GM13976 (cell line): Measurements from ENCODE around the gene URB1.
"Not testable (repeated sequence)": the region's sequence is repeated elsewhere in the genome, so short reads cannot be mapped to it uniquely, and the experiment has no call there.

Experiments used
- DNase-seq: peaks from one replicate; pipeline ENCODE4 v3.0.0; 2012; ENCODE audit warnings: low spot score
- in situ Hi-C: fragments of 300-500 bp; cut with MboI; formaldehyde crosslinking; loops from one replicate; pipeline ENCODE4 v1.12.0; 2022; ENCODE audit warnings: low sequenced_read_pairs, mixed read lengths, inconsistent platforms; ENCODE audit not compliant: unreplicated experiment
- TF ChIP-seq, protein P1 (sequence below): IDR thresholded peaks from 2 replicates; pipeline ENCODE4 v1.5.1; 2012; ENCODE audit warnings: borderline replicate concordance, mild to moderate bottlenecking; ENCODE audit not compliant: insufficient read depth; ENCODE audit errors: extremely low read depth, missing control alignments, control extremely low read depth

The URB1 gene

GRCh38 chr21:32372755-32373154, 20.1 kb downstream of the URB1 start:
- no peak for DNase-seq

GRCh38 chr21:32371913-32372314, 20.9 kb downstream of the URB1 start:
- TF ChIP-seq, protein P1, sequence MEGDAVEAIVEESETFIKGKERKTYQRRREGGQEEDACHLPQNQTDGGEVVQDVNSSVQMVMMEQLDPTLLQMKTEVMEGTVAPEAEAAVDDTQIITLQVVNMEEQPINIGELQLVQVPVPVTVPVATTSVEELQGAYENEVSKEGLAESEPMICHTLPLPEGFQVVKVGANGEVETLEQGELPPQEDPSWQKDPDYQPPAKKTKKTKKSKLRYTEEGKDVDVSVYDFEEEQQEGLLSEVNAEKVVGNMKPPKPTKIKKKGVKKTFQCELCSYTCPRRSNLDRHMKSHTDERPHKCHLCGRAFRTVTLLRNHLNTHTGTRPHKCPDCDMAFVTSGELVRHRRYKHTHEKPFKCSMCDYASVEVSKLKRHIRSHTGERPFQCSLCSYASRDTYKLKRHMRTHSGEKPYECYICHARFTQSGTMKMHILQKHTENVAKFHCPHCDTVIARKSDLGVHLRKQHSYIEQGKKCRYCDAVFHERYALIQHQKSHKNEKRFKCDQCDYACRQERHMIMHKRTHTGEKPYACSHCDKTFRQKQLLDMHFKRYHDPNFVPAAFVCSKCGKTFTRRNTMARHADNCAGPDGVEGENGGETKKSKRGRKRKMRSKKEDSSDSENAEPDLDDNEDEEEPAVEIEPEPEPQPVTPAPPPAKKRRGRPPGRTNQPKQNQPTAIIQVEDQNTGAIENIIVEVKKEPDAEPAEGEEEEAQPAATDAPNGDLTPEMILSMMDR, result no peak
- no peak for DNase-seq
- in situ Hi-C loops, result no loop called here

More at GRCh38 chr21:32372755-32373154, 20.1 kb downstream of the URB1 start:
- in situ Hi-C loops, result no loop called here
- TF ChIP-seq, protein P1, result no peak

DNA sequence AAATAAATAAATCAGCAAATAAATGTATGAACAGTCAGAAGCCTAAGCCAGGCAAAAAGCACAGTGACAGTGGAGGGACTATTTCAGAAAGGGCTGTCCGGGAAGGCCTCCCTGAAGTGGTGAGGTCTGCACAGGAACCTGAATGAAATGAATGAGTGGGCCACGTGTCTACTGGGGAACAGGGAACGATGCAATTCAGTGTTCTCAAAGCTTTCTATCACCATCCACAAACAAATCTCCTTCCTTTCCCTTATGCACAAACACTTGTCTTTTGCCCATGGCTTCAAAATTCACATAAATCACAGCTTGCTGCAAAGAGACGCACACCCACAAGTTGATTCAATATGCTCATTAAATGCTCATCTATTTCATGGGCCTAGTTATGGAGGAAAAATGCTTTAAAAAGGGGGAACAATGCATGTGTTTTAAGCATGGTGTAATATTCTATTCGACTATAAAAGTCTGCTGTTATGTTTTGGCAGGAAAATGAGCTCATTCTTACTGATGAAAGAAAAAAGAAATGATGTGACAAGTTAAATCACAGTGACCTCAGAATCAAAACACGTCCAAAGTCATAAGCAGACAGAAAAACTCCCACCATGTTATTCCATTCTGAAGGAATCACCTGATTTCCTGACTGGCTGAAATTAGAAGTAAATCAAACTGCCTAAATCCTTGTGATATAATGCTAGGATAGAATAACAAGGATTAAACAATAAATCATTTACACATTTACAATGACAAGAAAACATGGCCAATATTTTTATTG, 21.6 kb downstream of the URB1 start:
- in situ Hi-C loops, result no loop called here
- TF ChIP-seq, protein P1, result no peak
- DNase-seq, result no peak

- DNase-seq, in situ Hi-C loops: not testable (repeated sequence)
These were observed 23.9 kb downstream of the URB1 start for GRCh38 chr21:32368961-32369360.

DNA sequence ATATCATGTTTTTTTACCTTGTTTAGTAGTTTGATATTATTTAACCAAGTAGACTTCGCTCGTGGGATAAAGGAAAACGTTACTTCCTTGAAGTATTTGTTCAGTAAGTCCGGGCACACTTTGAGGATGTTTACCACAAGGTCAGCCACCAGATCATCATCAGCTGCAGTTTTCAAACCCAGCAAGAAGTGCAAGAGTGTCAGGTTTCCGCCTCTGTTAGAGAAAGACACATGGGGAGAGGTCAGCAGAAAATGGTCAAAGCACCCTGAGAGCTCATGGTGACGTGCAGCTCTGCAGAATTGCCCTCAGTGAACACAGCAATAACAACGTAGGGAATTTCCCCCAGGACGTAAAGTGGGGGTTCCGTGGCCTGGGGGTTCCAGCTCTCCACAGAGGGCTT, 24.4 kb downstream of the URB1 start:
- DNase-seq, result no peak
- TF ChIP-seq, protein P1, result no peak
- in situ Hi-C loops, result no loop called here

DNA sequence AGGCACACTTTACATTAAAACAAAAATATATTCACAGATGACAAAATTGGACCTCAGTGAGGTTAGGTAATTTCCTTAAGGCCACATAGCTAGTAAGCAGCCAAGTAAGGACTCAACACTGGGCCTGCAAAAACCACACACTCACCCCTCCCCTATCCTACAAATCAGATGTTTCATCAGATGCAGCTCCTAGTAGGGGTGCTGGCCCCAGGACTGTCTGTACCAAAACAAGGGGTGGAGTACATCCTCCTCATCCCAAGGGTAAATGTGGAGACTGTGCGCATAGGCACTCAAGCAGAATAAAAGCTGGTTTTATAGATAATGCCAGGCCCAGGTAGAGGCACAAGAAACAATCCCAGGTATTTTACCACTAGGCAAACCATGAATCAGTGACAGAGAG, 25.7 kb downstream of the URB1 start:
- in situ Hi-C loops, result no loop called here
- DNase-seq, result no peak

GRCh38 chr21:32366191-32366590, 26.6 kb downstream of the URB1 start:
- in situ Hi-C loops, result no loop called here
- TF ChIP-seq, protein P1, result no peak
- no peak for DNase-seq

More for the DNA sequence above, 25.7 kb downstream of the URB1 start:
- TF ChIP-seq, protein P1, result no peak
